Loucy (cell line): Measurements from ENCODE around the gene GAL3ST3.

Experiments
- CTCF ChIP-seq: fragments of 200-600 bp; sonication (generic); conservative IDR thresholded peaks from 2 replicates; pipeline ENCODE4 v1.5.1; 2014; ENCODE audit warnings: mild to moderate bottlenecking, antibody characterized with exemption, low read length
- EZH2phosphoT487 ChIP-seq: fragments of 200-600 bp; IDR thresholded peaks from 2 replicates; pipeline ENCODE4 v1.6.1; 2018; ENCODE audit warnings: antibody characterized with exemption, mild to moderate bottlenecking, moderate library complexity, borderline replicate concordance

GRCh38 chr11:66076561-66076960, 27.6 kb upstream of the GAL3ST3 start:
- TF ChIP-seq CTCF (no peak), EZH2phosphoT487 (no peak)
